Body of pancreas (tissue), 4 donors: ENCODE measurements around the gene MT1G.

Experiments used
- POLR2A ChIP-seq, 3 donors: fragments of 450-650 bp; IDR thresholded peaks; one replicate each; pipeline ENCODE4 v1.6.1; 2016; ENCODE audit warnings: antibody characterized with exemption in 3 of 3, mild to moderate bottlenecking in 2 of 3
- TF ChIP-seq, protein P1 (sequence below), 7 experiments: fragments of 450-650 bp in 4 of 7; fragments of 200-600 bp in 3 of 7; sonication (generic) in 3 of 7; IDR thresholded peaks; one replicate each; pipeline ENCODE4 v1.5.1; 2016 to 2019; ENCODE audit warnings: antibody characterized with exemption in 7 of 7

DNA sequence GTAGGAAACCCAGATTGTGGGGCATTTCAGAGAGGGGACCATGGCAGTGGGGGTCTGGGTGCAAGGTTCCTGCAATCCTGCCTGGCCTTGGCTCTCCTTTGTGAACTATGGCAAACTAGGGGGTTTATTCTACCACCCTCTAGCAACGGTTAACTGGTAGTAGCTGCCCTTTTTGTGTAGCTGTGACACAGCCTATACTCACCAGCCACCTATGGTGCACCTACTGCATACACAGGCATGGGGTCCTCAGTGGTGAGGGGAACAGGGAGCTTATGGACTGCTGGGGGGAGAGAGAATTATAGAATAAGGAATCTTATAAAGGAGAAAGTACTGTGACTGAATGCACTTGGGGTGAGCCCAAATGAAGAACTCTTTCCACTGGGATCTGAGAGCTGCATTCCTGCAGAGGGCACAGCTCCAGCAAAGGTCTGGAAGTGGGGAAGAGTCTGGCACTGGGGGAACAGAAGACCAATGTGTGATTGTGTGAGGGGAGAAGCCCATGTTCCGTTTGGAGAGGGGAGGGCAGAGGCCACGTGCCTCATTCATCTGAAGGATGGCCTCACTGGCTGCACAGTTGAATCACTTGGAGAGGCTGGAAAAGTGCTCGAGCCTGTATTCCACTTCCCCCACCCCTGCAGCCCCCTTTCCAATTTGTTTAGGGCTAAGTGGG lies 16.5 kb upstream of the MT1G start:
- TF ChIP-seq, protein P1, sequence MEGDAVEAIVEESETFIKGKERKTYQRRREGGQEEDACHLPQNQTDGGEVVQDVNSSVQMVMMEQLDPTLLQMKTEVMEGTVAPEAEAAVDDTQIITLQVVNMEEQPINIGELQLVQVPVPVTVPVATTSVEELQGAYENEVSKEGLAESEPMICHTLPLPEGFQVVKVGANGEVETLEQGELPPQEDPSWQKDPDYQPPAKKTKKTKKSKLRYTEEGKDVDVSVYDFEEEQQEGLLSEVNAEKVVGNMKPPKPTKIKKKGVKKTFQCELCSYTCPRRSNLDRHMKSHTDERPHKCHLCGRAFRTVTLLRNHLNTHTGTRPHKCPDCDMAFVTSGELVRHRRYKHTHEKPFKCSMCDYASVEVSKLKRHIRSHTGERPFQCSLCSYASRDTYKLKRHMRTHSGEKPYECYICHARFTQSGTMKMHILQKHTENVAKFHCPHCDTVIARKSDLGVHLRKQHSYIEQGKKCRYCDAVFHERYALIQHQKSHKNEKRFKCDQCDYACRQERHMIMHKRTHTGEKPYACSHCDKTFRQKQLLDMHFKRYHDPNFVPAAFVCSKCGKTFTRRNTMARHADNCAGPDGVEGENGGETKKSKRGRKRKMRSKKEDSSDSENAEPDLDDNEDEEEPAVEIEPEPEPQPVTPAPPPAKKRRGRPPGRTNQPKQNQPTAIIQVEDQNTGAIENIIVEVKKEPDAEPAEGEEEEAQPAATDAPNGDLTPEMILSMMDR (IDR thresholded peaks at IDR 0.05), result no peak
- no peak for TF ChIP-seq POLR2A (IDR thresholded peaks at IDR 0.05)
